Measurements from ENCODE around the gene MRPL47. TPM values are rescaled to one million over a fixed set of nuclear protein-coding genes. Genes with fewer than 3 reads are reported as not detected.

Gene MRPL47
- total and polyA plus RNA-seq, 10 of the 15 experiments (the other 5 are each of a cell fraction or from before 2014, with no cell fraction given), result 40.6 to 237 (median 73.9) TPM

- TF ChIP-seq FOXM1 (IDR thresholded peaks at IDR 0.05; ENCODE audit: low read depth, low read length) (no peak), ZNF207 (IDR thresholded peaks at IDR 0.05; ENCODE audit: borderline replicate concordance) (no peak), CREB1 (IDR thresholded peaks at IDR 0.05; ENCODE audit: low read depth) (peak; percentile 97), SREBF2 (IDR thresholded peaks at IDR 0.05; ENCODE audit: low read length) (no peak), PML (IDR thresholded peaks at IDR 0.05; ENCODE audit: low read length) (peak; percentile 97), ELK1 (IDR thresholded peaks at IDR 0.05; ENCODE audit: low read depth, low read length) (peak; percentile 62), SUZ12 (IDR thresholded peaks at IDR 0.05; ENCODE audit: unreplicated experiment) (no peak), SRF (IDR thresholded peaks at IDR 0.05; ENCODE audit: low read depth in 2 of 2, low read length in 2 of 2) (no peak), PBX3 (IDR thresholded peaks at IDR 0.05; ENCODE audit: insufficient replicate concordance, low read depth, low read length) (no peak), POLR2A (IDR thresholded peaks at IDR 0.05; ENCODE audit: low read depth, low read length) (peak; percentile 93), MXI1 (IDR thresholded peaks at IDR 0.05; ENCODE audit: low read depth, low read length) (peak; percentile 61; the same call in 1 of the 2 replicates), CBX3 (IDR thresholded peaks at IDR 0.05; ENCODE audit: borderline replicate concordance, low read depth) (no peak), SUPT20H (IDR thresholded peaks at IDR 0.05; ENCODE audit: borderline replicate concordance, control insufficient read depth, low read depth, low read length) (no peak), USF1 (IDR thresholded peaks at IDR 0.05; ENCODE audit: borderline replicate concordance, extremely low read length, insufficient read depth, low read depth, low read length) (no peak), STAT1 (conservative IDR thresholded peaks at IDR 0.05) (peak; percentile 24; the same call in 1 of the 2 replicates), CHD4 (IDR thresholded peaks at IDR 0.05) (no peak), ZNF622 (IDR thresholded peaks at IDR 0.05) (no peak), NRF1 (conservative IDR thresholded peaks at IDR 0.05; ENCODE audit: low read depth, low read length) (no peak), GATAD2B (conservative IDR thresholded peaks at IDR 0.05; ENCODE audit: low read depth) (no peak; the same call in 1 of the 2 replicates), ZBTB33 (IDR thresholded peaks at IDR 0.05) (no peak), JUND (IDR thresholded peaks at IDR 0.05; ENCODE audit: low read depth, low read length) (no peak), KAT2A (conservative IDR thresholded peaks at IDR 0.05; ENCODE audit: control insufficient read depth, low read depth, low read length) (no peak), ZZZ3 (IDR thresholded peaks at IDR 0.05; ENCODE audit: control insufficient read depth, insufficient read length, low read depth) (no peak), YY1 (IDR thresholded peaks at IDR 0.05; ENCODE audit: low read depth, low read length) (peak; percentile 100)
Measured at GRCh38 chr3:179604321-179605078, at the start of gene MRPL47, which contains the start of gene NDUFB5 (continued).

Data from GM12878 (cell line).